Panc1 (cell line): ENCODE data around the gene HIGD1A. TPM values are rescaled to one million over a fixed set of nuclear protein-coding genes. Genes with fewer than 3 reads are reported as not detected.

Experiments
- ATAC-seq: fragments of 200-7000 bp; cut with Tn5 transposase; 2 replicates; pipeline ENCODE4 v1.9.1; 2020; ENCODE audit warnings: mild to moderate bottlenecking, moderate library complexity
- BruUV-seq: library from RNA; stranded (reverse); fragments of 400-500 nt; replicated peaks from 2 replicates; lab custom pipeline; 2021; lab: Mats Ljungman, UMichigan
- CTCF ChIA-PET: fragments of 300-600 bp; sonication (Branson Sonifier 250); formaldehyde crosslinking; loops from one replicate; lab custom pipeline; 2022; ENCODE audit warnings: antibody characterized with exemption; lab: Charles Lee
- POLR2A ChIA-PET: fragments of 300-600 bp; sonication (Branson Sonifier 250); formaldehyde crosslinking; loops from one replicate; lab custom pipeline; 2022; ENCODE audit warnings: antibody characterized with exemption; lab: Charles Lee
- DNase-seq: peaks from one replicate; pipeline ENCODE4 v3.0.0-alpha.2; 2010; ENCODE audit warnings: low read depth, low spot score
- H3K27ac ChIP-seq: 2 replicates; pipeline ENCODE4 v1.5.1; 2011; ENCODE audit warnings: mild to moderate bottlenecking, low read length, inconsistent platforms
- H3K27me3 ChIP-seq: fragments of 200-500 bp; sonication (Bioruptor generic); 2 replicates; pipeline ENCODE4 v1.6.0; 2014; ENCODE audit warnings: low read length, inconsistent platforms; ENCODE audit not compliant: control insufficient read depth, insufficient read depth
- H3K36me3 ChIP-seq: fragments of 200-500 bp; sonication (Bioruptor generic); 2 replicates; pipeline ENCODE4 v1.5.1; 2014; ENCODE audit warnings: inconsistent platforms, mild to moderate bottlenecking, low read length, moderate library complexity; ENCODE audit not compliant: control insufficient read depth, insufficient read depth
- H3K4me1 ChIP-seq: 2 replicates; pipeline ENCODE4 v1.5.1; 2011; ENCODE audit warnings: inconsistent platforms, mild to moderate bottlenecking, low read length, moderate library complexity; ENCODE audit not compliant: control insufficient read depth, insufficient read depth
- H3K4me3 ChIP-seq, 2 experiments: 2 replicates each; pipeline ENCODE4 v1.5.1; 2011 to 2012; ENCODE audit warnings: low read depth in 2 of 2, low read length in 2 of 2, mild to moderate bottlenecking in 2 of 2, inconsistent platforms in 1 of 2, moderate library complexity in 1 of 2
- H3K9me3 ChIP-seq: fragments of 200-500 bp; sonication (Bioruptor generic); 2 replicates; pipeline ENCODE4 v1.5.1; 2014; ENCODE audit warnings: low read depth, mild to moderate bottlenecking, inconsistent platforms, low read length, moderate library complexity; ENCODE audit not compliant: control insufficient read depth, insufficient read depth
- CTCF ChIP-seq: fragments of 450-650 bp; IDR thresholded peaks from 2 replicates; pipeline ENCODE4 v1.5.1; 2017; ENCODE audit warnings: mild to moderate bottlenecking
- POLR2AphosphoS5 ChIP-seq: IDR thresholded peaks from 2 replicates; pipeline ENCODE4 v1.6.1; 2012; ENCODE audit warnings: mild to moderate bottlenecking, low read depth, low read length, moderate library complexity
- REST ChIP-seq, 2 experiments: IDR thresholded peaks; 2 replicates each; pipeline ENCODE4 v1.6.1; 2011 to 2012; ENCODE audit warnings: low read depth in 2 of 2, control low read depth in 1 of 2, low read length in 1 of 2, mild to moderate bottlenecking in 1 of 2, moderate library complexity in 1 of 2; ENCODE audit not compliant: insufficient read depth in 1 of 2
- SIN3A ChIP-seq: IDR thresholded peaks from 2 replicates; pipeline ENCODE4 v1.6.1; 2012; ENCODE audit warnings: low read depth, mild to moderate bottlenecking, low read length, moderate library complexity, borderline replicate concordance; ENCODE audit not compliant: insufficient read depth
- TCF7L2 ChIP-seq: IDR thresholded peaks from 2 replicates; pipeline ENCODE4 v1.6.1; 2011; ENCODE audit warnings: mild to moderate bottlenecking, low read depth, low read length, inconsistent platforms
- in situ Hi-C: cut with HindIII; loops from 2 replicates; pipeline ENCODE4 v1.10.0; 2016; ENCODE audit warnings: low sequenced_read_pairs, low pct_unique_long_range_greater_than_20kb
- intact Hi-C: fragments of 100-400 bp; cut with micrococcal nuclease; formaldehyde crosslinking; loops from one replicate; pipeline ENCODE4 v1.10.0; 2022; ENCODE audit not compliant: unreplicated experiment
- total RNA-seq: library from RNA; stranded (reverse); gene quantifications from one replicate; pipeline ENCODE4 v1.2.1, GENCODE V29; 2021; ENCODE audit not compliant: unreplicated experiment

The HIGD1A gene
- total RNA-seq, 1 experiment from 2014 or later = 74.6 TPM

GRCh38 chr3:42820746-42821051, 16.4 kb upstream of the HIGD1A start:
- POLR2A ChIA-PET = no interaction called here
- Histone ChIP-seq H3K36me3 (no peaks in the 10 kb centered on the region), H3K9me3 (no peaks in the 10 kb centered on the region), H3K4me3 (no peak overlapping the region), H3K27me3 (no peaks in the 10 kb centered on the region), H3K27ac (no peak overlapping the region), H3K4me1 (no peaks in the 10 kb centered on the region)
- CTCF ChIA-PET = no interaction called here
- intact Hi-C loops (no loop called here), in situ Hi-C loops (no loop called here)
- ATAC-seq (no peak), DNase-seq (no peak)
- no TSS peak for BruUV-seq
- TF ChIP-seq POLR2AphosphoS5 (no peak), TCF7L2 (no peak), SIN3A (no peak), REST (IDR thresholded peaks at IDR 0.05; ENCODE audit: insufficient read depth in 1 of 2, low read depth in 2 of 2, low read length in 1 of 2) (no peak), CTCF (no peak)

GRCh38 chr3:42819351-42819965, 15.2 kb upstream of the HIGD1A start:
- in situ Hi-C loops = no loop called here
- H3K27ac ChIP-seq = no peak overlapping the region
- CTCF ChIA-PET = interaction anchor here (0.6 kb wide), 1 partner anchor 39 kb away, joined by 3 read pairs; no protein-coding TSS in a partner anchor

More at GRCh38 chr3:42819351-42819965, 15.2 kb upstream of the HIGD1A start:
- POLR2A ChIA-PET = no interaction called here
- H3K4me3 ChIP-seq = no peak overlapping the region
- H3K36me3 ChIP-seq = no peaks in the 10 kb centered on the region
- H3K27me3 ChIP-seq = no peaks in the 10 kb centered on the region
- BruUV-seq = no TSS peak
- no peak for TF ChIP-seq REST (IDR thresholded peaks at IDR 0.05; ENCODE audit: insufficient read depth in 1 of 2, low read depth in 2 of 2, low read length in 1 of 2)
- 0 out of 2 replicates have a peak, but pooled peaks have one; percentile 10 for TF ChIP-seq CTCF
- ATAC-seq = peak; percentile 62; the same call in 1 of the 2 replicates
- no peak for DNase-seq
- intact Hi-C loops = no loop called here
- H3K9me3 ChIP-seq = no peaks in the 10 kb centered on the region
- H3K4me1 ChIP-seq = no peaks in the 10 kb centered on the region
